RWPE1 (cell line): ENCODE data around the gene TAF1C.
A peak's percentile ranks its signal among the peaks of the same experiment; 100 is the strongest.

Experiments
- CTCF ChIA-PET: fragments of 350-600 bp; sonication (Branson Sonifier 250); formaldehyde crosslinking; extraction: SDS; loops from one replicate; lab custom pipeline; 2021; lab: Yijun Ruan, JAX
- POLR2A ChIA-PET: fragments of 400-600 bp; formaldehyde crosslinking; extraction: SDS; loops from one replicate; lab custom pipeline; 2020; ENCODE audit warnings: antibody characterized with exemption; ENCODE audit not compliant: low non-redundant PET; lab: Yijun Ruan, JAX
- DNase-seq: peaks from one replicate; pipeline ENCODE4 v3.0.0; 2012; ENCODE audit warnings: low spot score
- H3K27ac ChIP-seq: fragments of 450-650 bp; 2 replicates; pipeline ENCODE4 v1.5.1; 2017
- CTCF ChIP-seq: fragments of 450-650 bp; conservative IDR thresholded peaks from 2 replicates; pipeline ENCODE4 v1.5.1; 2017; ENCODE audit warnings: low read depth, mild to moderate bottlenecking

Gene TAF1C

GRCh38 chr16:84178892-84179611, 7.8 kb downstream of the TAF1C start:
- no peak for DNase-seq
- ChIA-PET CTCF (interaction anchor here (0.7 to 4.4 kb wide), 6 partner anchors 8 to 443 kb away, joined by 3 to 37 read pairs (median 4); partner anchors contain the start of genes MBTPS1 and TAF1C), POLR2A (interaction anchor here (0.6 kb wide), 2 partner anchors 34 to 37 kb away, joined by 3 read pairs; partner anchors contain the start of genes DNAAF1 and HSDL1)
- H3K27ac ChIP-seq: peak overlapping the region; percentile 95
- no peak for TF ChIP-seq CTCF

GRCh38 chr16:84178146-84178765, 8.6 kb downstream of the TAF1C start:
- no peak for DNase-seq
- H3K27ac ChIP-seq: peak overlapping the region; percentile 95
- no peak for TF ChIP-seq CTCF
- CTCF ChIA-PET: interaction anchor here (1.1 to 4.4 kb wide), 4 partner anchors 9 to 130 kb away, joined by 3 to 37 read pairs (median 4); partner anchors contain the start of gene TAF1C
- POLR2A ChIA-PET: interaction anchor here (0.6 kb wide), 1 partner anchor 33 kb away, joined by 3 read pairs; the partner anchor contains the start of genes DNAAF1 and HSDL1

- CTCF ChIA-PET: interaction anchor here (0.6 to 4.4 kb wide), 5 partner anchors 10 to 460 kb away, joined by 3 to 37 read pairs (median 3); partner anchors contain the start of gene TAF1C
- POLR2A ChIA-PET: no interaction called here
- peak overlapping the region; percentile 95 for H3K27ac ChIP-seq
- no peak for TF ChIP-seq CTCF
- peak; percentile 46 for DNase-seq
Observed at GRCh38 chr16:84177741-84178073, 9.2 kb downstream of the TAF1C start.

GRCh38 chr16:84176192-84177053, 10.4 kb downstream of the TAF1C start:
- DNase-seq: peak; percentile 26
- TF ChIP-seq CTCF: no peak
- ChIA-PET CTCF (interaction anchor here (0.6 to 4.4 kb wide), 9 partner anchors 9 to 308 kb away, joined by 3 to 37 read pairs (median 4); partner anchors contain the start of gene TAF1C), POLR2A (interaction anchor here (0.6 kb wide), 1 partner anchor 69 kb away, joined by 3 read pairs; no protein-coding TSS in a partner anchor)
- H3K27ac ChIP-seq: peak overlapping the region; percentile 95

- DNase-seq: peak; percentile 81
- peak overlapping the region; percentile 95 for H3K27ac ChIP-seq
- ChIA-PET POLR2A (interaction anchor here (0.6 kb wide), 2 partner anchors 13 to 218 kb away, joined by 3 read pairs; no protein-coding TSS in a partner anchor), CTCF (interaction anchor here (0.5 to 4.4 kb wide), 14 partner anchors 8 to 91 kb away, joined by 3 to 37 read pairs (median 4); partner anchors contain the start of genes KCNG4 and TAF1C)
- peak; percentile 85 for TF ChIP-seq CTCF
Observed at GRCh38 chr16:84175350-84176081, 11.3 kb downstream of the TAF1C start.
